ENCODE results near the gene RBP4.

RBP4 gene

DNA sequence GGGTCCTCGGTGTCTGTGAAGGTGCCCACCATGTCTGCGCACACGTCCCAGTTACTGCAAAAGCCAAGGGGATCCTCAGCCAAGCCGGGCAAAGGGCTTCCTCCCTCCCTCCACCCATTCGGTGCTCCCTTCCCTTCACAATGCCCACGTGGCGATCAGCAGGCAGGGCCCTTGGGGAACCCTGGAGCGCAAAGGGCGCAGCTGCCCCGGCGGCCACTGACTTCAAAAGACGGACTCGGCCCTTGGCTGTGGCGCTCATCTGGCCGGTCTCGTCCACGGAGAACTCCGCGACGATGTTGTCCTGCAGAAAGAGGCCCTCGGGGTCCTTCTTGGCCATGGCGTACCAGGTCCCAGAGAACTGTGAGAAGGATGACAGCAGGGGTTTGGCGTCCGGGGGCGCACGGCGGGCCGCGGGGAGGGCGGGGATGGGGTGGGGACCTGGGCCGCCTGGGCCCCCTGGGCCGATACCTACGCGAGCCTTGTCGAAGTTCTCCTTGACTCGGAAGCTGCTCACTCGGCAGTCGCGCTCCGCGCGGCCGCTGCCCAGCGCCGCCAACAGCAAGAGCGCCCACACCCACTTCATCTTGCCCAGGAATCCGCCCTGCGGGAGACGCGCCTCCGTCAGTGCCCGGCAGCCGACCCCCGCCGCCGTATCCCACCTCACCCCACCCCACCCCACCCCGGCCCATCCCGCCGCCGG is 439 bp downstream of the RBP4 start:
- Histone ChIP-seq H3K4me1 (peaks cover 0 to 19% (median 12%) of the 10 kb centered on the region in 4 donors), H3K4me3 (peak overlapping the region; percentile 37 to 47), H3K27me3 (peaks cover 0 to 33% of the 10 kb centered on the region in 2 donors), H3K36me3 (no peaks in the 10 kb centered on the region), H3K27ac (no peak overlapping the region), H3K9me3 (no peaks in the 10 kb centered on the region)
- no peak for DNase-seq
- intact Hi-C loops (cut with DNase I; ENCODE audit: low total_unique reads) = no loop called here
- TF ChIP-seq, protein P1, sequence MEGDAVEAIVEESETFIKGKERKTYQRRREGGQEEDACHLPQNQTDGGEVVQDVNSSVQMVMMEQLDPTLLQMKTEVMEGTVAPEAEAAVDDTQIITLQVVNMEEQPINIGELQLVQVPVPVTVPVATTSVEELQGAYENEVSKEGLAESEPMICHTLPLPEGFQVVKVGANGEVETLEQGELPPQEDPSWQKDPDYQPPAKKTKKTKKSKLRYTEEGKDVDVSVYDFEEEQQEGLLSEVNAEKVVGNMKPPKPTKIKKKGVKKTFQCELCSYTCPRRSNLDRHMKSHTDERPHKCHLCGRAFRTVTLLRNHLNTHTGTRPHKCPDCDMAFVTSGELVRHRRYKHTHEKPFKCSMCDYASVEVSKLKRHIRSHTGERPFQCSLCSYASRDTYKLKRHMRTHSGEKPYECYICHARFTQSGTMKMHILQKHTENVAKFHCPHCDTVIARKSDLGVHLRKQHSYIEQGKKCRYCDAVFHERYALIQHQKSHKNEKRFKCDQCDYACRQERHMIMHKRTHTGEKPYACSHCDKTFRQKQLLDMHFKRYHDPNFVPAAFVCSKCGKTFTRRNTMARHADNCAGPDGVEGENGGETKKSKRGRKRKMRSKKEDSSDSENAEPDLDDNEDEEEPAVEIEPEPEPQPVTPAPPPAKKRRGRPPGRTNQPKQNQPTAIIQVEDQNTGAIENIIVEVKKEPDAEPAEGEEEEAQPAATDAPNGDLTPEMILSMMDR (IDR thresholded peaks at IDR 0.05) = no peak

DNA sequence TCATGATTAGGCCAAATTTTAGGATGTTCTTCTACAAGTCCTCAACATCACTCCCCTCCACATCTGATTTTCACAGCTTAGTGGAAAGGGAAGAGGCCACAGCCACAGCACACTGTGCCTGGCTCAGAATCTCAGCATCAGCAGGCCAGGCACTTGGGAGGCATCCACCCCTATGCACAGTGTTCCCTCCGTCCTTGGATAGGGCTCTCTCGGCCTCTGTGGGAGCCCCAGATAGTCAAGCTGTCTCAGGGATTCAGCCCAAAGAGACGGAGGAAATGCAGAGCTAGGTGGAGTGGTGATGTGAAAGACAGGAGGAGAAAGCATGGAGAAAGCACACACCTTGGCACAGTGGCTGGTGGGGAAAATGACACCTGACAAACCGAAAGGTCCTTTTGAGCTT is 1.3 kb downstream of the RBP4 start:
- H3K27me3 ChIP-seq = peaks cover 0 to 30% of the 10 kb centered on the region in 2 donors
- no peaks in the 10 kb centered on the region for H3K9me3 ChIP-seq

DNA sequence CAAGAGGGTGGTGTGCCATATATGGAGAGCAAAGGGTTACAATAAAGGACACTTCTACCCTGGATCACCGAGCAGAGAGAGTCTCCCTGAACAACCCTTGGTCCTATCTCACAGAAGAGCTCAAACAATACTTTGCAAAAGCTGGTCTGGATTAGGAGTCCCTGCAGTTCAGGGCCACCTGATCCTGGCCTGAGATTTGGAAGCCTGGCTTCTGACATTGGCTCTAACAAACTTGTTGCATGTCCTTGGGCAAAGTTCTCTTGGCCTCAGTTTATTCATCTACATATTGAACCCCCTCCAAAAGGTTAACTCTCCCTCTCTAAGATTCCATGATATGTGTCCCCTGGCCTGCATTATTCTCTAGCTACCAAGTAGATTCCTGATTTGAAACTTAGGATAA is 1.7 kb downstream of the RBP4 start:
- Histone ChIP-seq H3K9me3 (no peaks in the 10 kb centered on the region), H3K4me3 (no peak overlapping the region), H3K27ac (no peak overlapping the region), H3K36me3 (no peaks in the 10 kb centered on the region), H3K27me3 (peaks cover 0 to 28% of the 10 kb centered on the region in 2 donors), H3K4me1 (peaks cover 0 to 19% (median 12%) of the 10 kb centered on the region in 4 donors)
- intact Hi-C loops (cut with DNase I; ENCODE audit: low total_unique reads) = no loop called here
- TF ChIP-seq, protein P1 (IDR thresholded peaks at IDR 0.05) = no peak
- no peak for DNase-seq

More for the DNA sequence above, 1.3 kb downstream of the RBP4 start:
- Histone ChIP-seq H3K27ac (no peak overlapping the region), H3K4me1 (peaks cover 0 to 19% (median 12%) of the 10 kb centered on the region in 4 donors), H3K36me3 (no peaks in the 10 kb centered on the region), H3K4me3 (no peak overlapping the region)
- DNase-seq = no peak
- intact Hi-C loops (cut with DNase I; ENCODE audit: low total_unique reads) = no loop called here
- TF ChIP-seq, protein P1 (IDR thresholded peaks at IDR 0.05) = no peak

DNA sequence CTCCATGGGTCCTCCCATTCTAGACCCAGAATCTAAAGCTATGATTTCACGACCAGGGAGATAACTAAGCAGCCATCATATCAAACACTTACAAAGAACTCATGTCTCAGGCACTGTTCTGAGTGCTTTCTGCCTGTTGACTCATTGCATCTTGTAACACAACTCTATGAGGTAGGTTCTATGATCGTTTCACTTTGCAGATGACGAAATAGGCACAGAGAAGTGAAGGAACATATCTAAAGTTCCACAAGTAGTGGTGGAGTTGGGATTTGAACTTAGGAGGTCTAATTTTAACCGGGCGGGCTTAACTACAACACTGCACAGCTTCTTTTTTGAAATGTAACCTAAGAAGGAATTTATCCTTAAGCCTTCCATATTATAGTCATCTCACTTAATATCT is 2.9 kb downstream of the RBP4 start:
- no peak overlapping the region for H3K27ac ChIP-seq
- no peak for DNase-seq
- peaks cover 0 to 19% (median 12%) of the 10 kb centered on the region in 4 donors for H3K4me1 ChIP-seq
- no peaks in the 10 kb centered on the region for H3K9me3 ChIP-seq
- H3K36me3 ChIP-seq = no peaks in the 10 kb centered on the region
- intact Hi-C loops (cut with DNase I; ENCODE audit: low total_unique reads) = no loop called here
- no peak overlapping the region for H3K4me3 ChIP-seq
- H3K27me3 ChIP-seq = peaks cover 0 to 20% of the 10 kb centered on the region in 2 donors
- TF ChIP-seq, protein P1 (IDR thresholded peaks at IDR 0.05) = no peak

DNA sequence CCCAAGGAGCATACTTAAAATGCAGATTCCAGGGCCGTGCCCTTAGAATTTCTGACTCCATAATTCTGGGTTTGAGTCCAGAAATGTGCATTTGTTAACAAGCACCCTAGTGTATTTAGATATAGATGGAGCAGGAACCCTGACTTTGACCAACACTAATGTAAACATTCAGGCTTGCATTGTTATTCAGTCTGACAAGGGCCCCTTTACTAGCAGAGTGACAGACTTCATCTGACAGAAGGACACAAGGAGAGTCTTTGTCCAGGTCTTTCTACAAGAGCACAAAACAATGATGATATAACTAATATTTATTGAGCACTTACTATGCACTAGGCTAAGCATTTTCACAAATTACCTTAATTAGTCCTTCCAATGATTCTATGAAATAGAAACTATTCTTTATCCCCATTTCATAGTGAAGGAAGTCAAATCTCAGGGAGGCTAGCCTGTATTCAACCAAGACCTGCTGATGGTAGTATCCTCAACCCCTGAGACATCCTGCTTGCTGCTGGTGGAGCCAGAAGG is 3.9 kb downstream of the RBP4 start:
- H3K36me3 ChIP-seq = no peaks in the 10 kb centered on the region
- no peak overlapping the region for H3K27ac ChIP-seq
- no peaks in the 10 kb centered on the region for H3K9me3 ChIP-seq
- TF ChIP-seq, protein P1 (IDR thresholded peaks at IDR 0.05) = no peak
- H3K4me1 ChIP-seq = peaks cover 0 to 19% (median 12%) of the 10 kb centered on the region in 4 donors
- H3K27me3 ChIP-seq = peaks cover 0 to 12% of the 10 kb centered on the region in 2 donors
- no peak overlapping the region for H3K4me3 ChIP-seq
- intact Hi-C loops (cut with DNase I; ENCODE audit: low total_unique reads) = no loop called here
- no peak for DNase-seq
